ENCODE data around the gene PPP3CA. TPM values are rescaled to one million over a fixed set of nuclear protein-coding genes. Genes with fewer than 3 reads are reported as not detected.

PPP3CA gene
- total and polyA plus RNA-seq, 3 donors from 2014 or later = 19.1 to 44.5 (median 39.1) TPM

DNA sequence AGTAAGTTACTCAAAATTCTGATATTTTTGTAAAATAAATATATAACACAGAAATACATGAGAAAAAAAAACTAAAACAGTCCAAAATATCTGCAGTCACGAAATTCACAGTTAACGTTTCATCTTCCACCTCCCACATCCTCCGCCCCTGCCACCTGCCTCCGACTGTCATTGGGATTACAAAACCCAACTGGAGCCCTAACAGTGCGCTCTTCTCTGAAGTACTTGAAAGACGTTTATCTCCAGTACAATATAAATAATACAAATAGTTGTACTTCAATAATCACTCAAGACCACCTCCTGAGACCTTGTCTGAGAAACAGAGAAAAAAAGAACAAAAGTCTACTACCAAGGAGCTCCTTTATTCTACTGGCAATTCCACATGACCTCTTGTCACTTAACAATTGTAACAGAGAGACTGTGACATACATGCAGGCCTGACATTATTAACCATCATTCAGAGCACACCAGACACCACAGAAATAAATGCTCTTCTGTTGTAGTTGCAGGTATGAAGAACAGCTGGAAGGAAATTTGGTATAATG is 280.6 kb downstream of the PPP3CA start:
- TF ChIP-seq POLR2A (IDR thresholded peaks at IDR 0.05) = no peak
- TF ChIP-seq CTCF (IDR thresholded peaks at IDR 0.05) = no peak
- intact Hi-C loops (cut with DNase I; ENCODE audit: low total_unique reads) = no loop called here
- H3K9me3 ChIP-seq = no peaks in the 10 kb centered on the region
- H3K4me3 ChIP-seq = no peak overlapping the region
- no peak overlapping the region for H3K27ac ChIP-seq
- H3K36me3 ChIP-seq (ENCODE audit: low read depth, missing control alignments) = no peaks in the 10 kb centered on the region
- WGBS, 2 donors = 83 to 91% methylated on average over 6 of the region's 6 CpGs
- no peak for DNase-seq
- no peaks in the 10 kb centered on the region for H3K4me1 ChIP-seq
- H3K27me3 ChIP-seq = no peaks in the 10 kb centered on the region

- Histone ChIP-seq H3K4me1 (no peaks in the 10 kb centered on the region), H3K27ac (no peak overlapping the region), H3K36me3 (ENCODE audit: low read depth, missing control alignments) (no peaks in the 10 kb centered on the region), H3K4me3 (no peak overlapping the region), H3K27me3 (no peaks in the 10 kb centered on the region), H3K9me3 (no peaks in the 10 kb centered on the region)
- no peak for DNase-seq
- 78 to 91% methylated on average over 1 of the region's 1 CpG for WGBS, 2 donors
- intact Hi-C loops (cut with DNase I; ENCODE audit: low total_unique reads) = no loop called here
- TF ChIP-seq CTCF (IDR thresholded peaks at IDR 0.05) (no peak), POLR2A (IDR thresholded peaks at IDR 0.05) (no peak)
Measured at GRCh38 chr4:101065935-101066485, 281.3 kb downstream of the PPP3CA start.

GRCh38 chr4:101065346-101065745 is 282.0 kb downstream of the PPP3CA start:
- H3K9me3 ChIP-seq = no peaks in the 10 kb centered on the region
- intact Hi-C loops (cut with DNase I; ENCODE audit: low total_unique reads) = no loop called here
- H3K4me3 ChIP-seq = no peak overlapping the region
- no peak for DNase-seq
- no peaks in the 10 kb centered on the region for H3K4me1 ChIP-seq
- TF ChIP-seq POLR2A (IDR thresholded peaks at IDR 0.05) (no peak), CTCF (IDR thresholded peaks at IDR 0.05) (no peak)
- H3K27me3 ChIP-seq = no peaks in the 10 kb centered on the region
- H3K27ac ChIP-seq = no peak overlapping the region
- H3K36me3 ChIP-seq (ENCODE audit: low read depth, missing control alignments) = no peaks in the 10 kb centered on the region
- WGBS, 2 donors = 96 to 100% methylated on average over 1 of the region's 1 CpG

DNA sequence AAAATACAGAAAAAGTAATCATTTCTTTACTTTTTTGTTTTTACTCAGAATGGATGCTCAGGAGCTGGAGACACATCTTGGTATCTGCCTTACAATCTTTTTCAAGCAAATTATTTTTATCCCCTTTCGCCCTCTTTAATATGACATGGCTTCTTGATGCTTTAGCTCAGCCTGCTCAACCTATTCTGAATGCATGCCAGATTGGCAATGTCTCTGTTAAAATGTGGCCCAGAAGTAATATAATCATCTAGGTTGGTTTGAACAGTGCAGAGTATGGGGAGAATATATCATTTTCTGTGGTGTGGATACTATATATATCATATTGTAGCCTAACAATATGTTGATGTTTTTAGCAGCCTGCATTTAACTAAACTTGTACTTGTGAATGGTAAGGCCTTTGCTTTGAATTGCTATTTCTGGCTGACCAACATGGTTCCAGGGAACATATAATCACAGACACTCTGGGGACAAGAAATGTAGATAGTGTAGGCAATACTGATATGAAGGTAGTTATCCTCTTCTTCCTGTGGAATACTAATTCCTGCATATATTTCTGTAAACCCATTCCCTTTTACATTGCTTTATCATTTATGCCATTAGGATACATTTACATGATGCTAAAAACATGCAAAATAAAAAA is 282.7 kb downstream of the PPP3CA start:
- Histone ChIP-seq H3K4me1 (no peaks in the 10 kb centered on the region), H3K4me3 (no peak overlapping the region), H3K9me3 (no peaks in the 10 kb centered on the region), H3K27ac (no peak overlapping the region), H3K36me3 (ENCODE audit: low read depth, missing control alignments) (no peaks in the 10 kb centered on the region), H3K27me3 (no peaks in the 10 kb centered on the region)
- TF ChIP-seq POLR2A (IDR thresholded peaks at IDR 0.05) (no peak), CTCF (IDR thresholded peaks at IDR 0.05) (no peak)
- WGBS, 2 donors = 97 to 100% methylated on average over 1 of the region's 1 CpG
- intact Hi-C loops (cut with DNase I; ENCODE audit: low total_unique reads) = no loop called here
- DNase-seq = no peak

- Histone ChIP-seq H3K4me3 (no peak overlapping the region), H3K36me3 (ENCODE audit: low read depth, missing control alignments) (no peaks in the 10 kb centered on the region), H3K9me3 (no peaks in the 10 kb centered on the region), H3K4me1 (peaks cover 6% of the 10 kb centered on the region), H3K27me3 (no peaks in the 10 kb centered on the region), H3K27ac (no peak overlapping the region)
- intact Hi-C loops (cut with DNase I; ENCODE audit: low total_unique reads) = no loop called here
- 58 to 72% methylated on average over 2 of the region's 2 CpGs for WGBS, 2 donors
- DNase-seq = no peak
- TF ChIP-seq POLR2A (IDR thresholded peaks at IDR 0.05) (no peak), CTCF (IDR thresholded peaks at IDR 0.05) (no peak)
Measured at GRCh38 chr4:101055392-101055791, 291.9 kb downstream of the PPP3CA start.
